HUDEP-2 (cell line): ENCODE data around the gene AP2A2.
"Not testable (repeated sequence)": the region's sequence is repeated elsewhere in the genome, so short reads cannot be mapped to it uniquely, and the experiment has no call there.

ENCODE experiments used
- DNase-seq, 76 experiments: peaks; one replicate each; lab custom pipeline; 2025; ENCODE audit not compliant: unreplicated experiment in 76 of 76; lab: John Stamatoyannopoulos, UW

The AP2A2 gene

GRCh38 chr11:971092-971690 lies 45.5 kb downstream of the AP2A2 start:
- DNase-seq, result no peak

- DNase-seq, result peak in 2 of 76 experiments; percentile 18 to 29
Measured at GRCh38 chr11:971731-972365, 46.2 kb downstream of the AP2A2 start.

GRCh38 chr11:972523-973211 lies 47.0 kb downstream of the AP2A2 start:
- no peak for DNase-seq

GRCh38 chr11:973237-973636 lies 47.6 kb downstream of the AP2A2 start:
- DNase-seq, result no peak

GRCh38 chr11:975376-975775 lies 49.7 kb downstream of the AP2A2 start:
- DNase-seq, result not testable (repeated sequence)

- DNase-seq, result peak in 40 of 76 experiments; percentile 5 to 53 (median 28)
Measured at GRCh38 chr11:975827-976226, 50.2 kb downstream of the AP2A2 start.

GRCh38 chr11:976431-977160 lies 50.9 kb downstream of the AP2A2 start:
- DNase-seq, result peak in 19 of 76 experiments; percentile 4 to 43 (median 17)

- no peak for DNase-seq
Measured at GRCh38 chr11:977830-978720, 52.4 kb downstream of the AP2A2 start.

- DNase-seq, result no peak
Measured at GRCh38 chr11:978781-979180, 53.1 kb downstream of the AP2A2 start.

GRCh38 chr11:980438-981357 lies 55.0 kb downstream of the AP2A2 start:
- no peak for DNase-seq

- no peak for DNase-seq
Measured at GRCh38 chr11:981764-982163, 56.1 kb downstream of the AP2A2 start.

- no peak for DNase-seq
Measured at GRCh38 chr11:984546-984945, 58.9 kb downstream of the AP2A2 start.

GRCh38 chr11:985406-985805 lies 59.7 kb downstream of the AP2A2 start:
- DNase-seq, result no peak

GRCh38 chr11:985848-986247 lies 60.2 kb downstream of the AP2A2 start:
- DNase-seq, result no peak

GRCh38 chr11:986270-986951 lies 60.7 kb downstream of the AP2A2 start:
- no peak for DNase-seq

- no peak for DNase-seq
Measured at GRCh38 chr11:986952-987305, 61.3 kb downstream of the AP2A2 start.

GRCh38 chr11:987671-988070 lies 62.0 kb downstream of the AP2A2 start:
- DNase-seq, result no peak

GRCh38 chr11:990101-990500 lies 64.4 kb downstream of the AP2A2 start:
- DNase-seq, result no peak

GRCh38 chr11:991034-991433 lies 65.4 kb downstream of the AP2A2 start:
- DNase-seq, result no peak
